Measurements from ENCODE around the gene ZNHIT6.

- TF ChIP-seq CTCF (IDR thresholded peaks at IDR 0.05) (no peak), POLR2AphosphoS5 (IDR thresholded peaks at IDR 0.05; ENCODE audit: low read depth, low read length) (no peak), SIN3A (IDR thresholded peaks at IDR 0.05; ENCODE audit: borderline replicate concordance, insufficient read depth, low read depth, low read length) (no peak), TCF7L2 (IDR thresholded peaks at IDR 0.05; ENCODE audit: low read depth, low read length) (no peak), REST (IDR thresholded peaks at IDR 0.05; ENCODE audit: insufficient read depth in 1 of 2, low read depth in 2 of 2, low read length in 1 of 2) (no peak)
Observed at GRCh38 chr1:85649591-85649990, 58.6 kb downstream of the ZNHIT6 start.
